ENCODE measurements around the gene AKT2.
A peak's percentile ranks its signal among the peaks of the same experiment; 100 is the strongest.
"Not testable (repeated sequence)": the region's sequence is repeated elsewhere in the genome, so short reads cannot be mapped to it uniquely, and the experiment has no call there.

AKT2 gene

GRCh38 chr19:40284501-40285352, at the start of gene AKT2:
TSS of gene AKT2 (minus strand) at chr19:40285345. CDS start at chr19:40265267, 20,078 bp downstream.
- DNase-seq (ENCODE audit: low read depth in 2 of 3, low spot score in 2 of 3), result peak in 2 of 3 experiments; percentile 60 to 63

GRCh38 chr19:40333083-40333482, 47.9 kb upstream of the AKT2 start:
- DNase-seq (ENCODE audit: low read depth in 2 of 3, low spot score in 2 of 3), result not testable (repeated sequence)

- no peak for DNase-seq (ENCODE audit: low read depth in 2 of 3, low spot score in 2 of 3)
These were observed 47.5 kb upstream of the AKT2 start for GRCh38 chr19:40332669-40333068.

GRCh38 chr19:40331052-40331451, 45.9 kb upstream of the AKT2 start:
- no peak for DNase-seq (ENCODE audit: low read depth in 2 of 3, low spot score in 2 of 3)

GRCh38 chr19:40326201-40326600, 41.1 kb upstream of the AKT2 start:
- no peak for DNase-seq (ENCODE audit: low read depth in 2 of 3, low spot score in 2 of 3)

- DNase-seq (ENCODE audit: low read depth in 2 of 3, low spot score in 2 of 3), result no peak
These were observed 38.6 kb upstream of the AKT2 start for GRCh38 chr19:40323705-40324104.

- no peak for DNase-seq (ENCODE audit: low read depth in 2 of 3, low spot score in 2 of 3)
These were observed 37.9 kb upstream of the AKT2 start for GRCh38 chr19:40322951-40323615.

- DNase-seq (ENCODE audit: low read depth in 2 of 3, low spot score in 2 of 3), result no peak
These were observed 37.1 kb upstream of the AKT2 start for GRCh38 chr19:40322271-40322610.

- DNase-seq (ENCODE audit: low read depth in 2 of 3, low spot score in 2 of 3), result no peak
These were observed 36.6 kb upstream of the AKT2 start for GRCh38 chr19:40321566-40322270.

- DNase-seq (ENCODE audit: low read depth in 2 of 3, low spot score in 2 of 3), result no peak
These were observed 35.9 kb upstream of the AKT2 start for GRCh38 chr19:40321076-40321475.

- no peak for DNase-seq (ENCODE audit: low read depth in 2 of 3, low spot score in 2 of 3)
These were observed 35.4 kb upstream of the AKT2 start for GRCh38 chr19:40320558-40320935.

- no peak for DNase-seq (ENCODE audit: low read depth in 2 of 3, low spot score in 2 of 3)
These were observed 32.2 kb upstream of the AKT2 start for GRCh38 chr19:40317338-40317737.

- no peak for DNase-seq (ENCODE audit: low read depth in 2 of 3, low spot score in 2 of 3)
These were observed 30.8 kb upstream of the AKT2 start for GRCh38 chr19:40315812-40316470.

- no peak for DNase-seq (ENCODE audit: low read depth in 2 of 3, low spot score in 2 of 3)
These were observed 29.5 kb upstream of the AKT2 start for GRCh38 chr19:40314656-40315055.

GRCh38 chr19:40313229-40313983, 28.3 kb upstream of the AKT2 start:
- DNase-seq (ENCODE audit: low read depth in 2 of 3, low spot score in 2 of 3), result no peak

- DNase-seq (ENCODE audit: low read depth in 2 of 3, low spot score in 2 of 3), result no peak
These were observed 27.4 kb upstream of the AKT2 start for GRCh38 chr19:40312533-40312932.

- no peak for DNase-seq (ENCODE audit: low read depth in 2 of 3, low spot score in 2 of 3)
These were observed 24.5 kb upstream of the AKT2 start for GRCh38 chr19:40309666-40310065.

- DNase-seq (ENCODE audit: low read depth in 2 of 3, low spot score in 2 of 3), result peak; percentile 19 to 45 (median 28)
These were observed 20.3 kb upstream of the AKT2 start for GRCh38 chr19:40305403-40305802.

- DNase-seq (ENCODE audit: low read depth in 2 of 3, low spot score in 2 of 3), result no peak
These were observed 19.2 kb upstream of the AKT2 start for GRCh38 chr19:40304306-40304705.

- no peak for DNase-seq (ENCODE audit: low read depth in 2 of 3, low spot score in 2 of 3)
These were observed 18.6 kb upstream of the AKT2 start for GRCh38 chr19:40303765-40304164.
